ENCODE results near the gene YJEFN3. TPM values are rescaled to one million over a fixed set of nuclear protein-coding genes. Genes with fewer than 3 reads are reported as not detected.

YJEFN3 gene
- polyA plus RNA-seq, 1 donor (not counting 4 experiments of a cell fraction or from before 2014, with no cell fraction given) = 1.2 TPM

DNA sequence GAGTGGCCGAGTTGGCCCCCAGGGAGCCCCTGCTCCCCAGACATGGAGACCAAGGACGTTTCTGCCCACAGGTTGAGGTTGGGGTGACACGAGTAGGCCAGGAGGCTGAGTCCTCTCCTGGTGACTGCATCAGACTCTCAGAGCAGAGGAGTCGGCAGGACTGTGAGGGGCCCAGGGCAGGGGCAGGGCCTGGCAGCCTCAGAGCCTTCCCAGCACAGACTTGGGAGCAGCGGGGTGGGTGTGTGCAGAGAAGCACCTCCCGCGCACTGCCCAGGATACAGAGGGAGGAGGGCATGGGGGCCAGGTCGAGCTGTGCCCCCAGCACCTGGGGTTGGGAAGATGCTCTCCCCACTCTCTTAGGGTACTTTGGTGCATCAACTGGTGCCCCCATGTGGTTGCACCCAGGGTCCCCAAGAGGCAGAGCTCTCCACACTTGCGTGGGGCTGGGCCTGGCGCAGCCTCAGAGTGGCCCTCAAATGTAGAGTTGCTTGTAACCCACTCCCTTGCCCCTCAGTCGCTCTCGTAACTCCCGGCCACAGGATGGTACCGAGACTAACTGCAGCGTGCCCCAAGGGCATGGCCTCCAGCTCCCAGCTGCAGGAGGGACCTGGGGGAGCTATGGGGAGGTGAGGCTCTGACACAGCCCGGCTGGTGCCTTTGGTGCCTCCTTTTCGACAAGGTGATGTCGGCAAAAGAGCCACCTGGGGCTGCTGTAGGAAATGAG lies 29.3 kb upstream of the YJEFN3 start:
- Histone ChIP-seq H3K4me1 (ENCODE audit: control insufficient read depth, extremely low read depth, insufficient read depth, low read length) (no peaks in the 10 kb centered on the region), H3K9me1 (ENCODE audit: control insufficient read depth, extremely low read depth, insufficient read depth, low read length) (no peaks in the 10 kb centered on the region), H3K79me2 (ENCODE audit: control insufficient read depth, insufficient read depth, low read length) (peaks cover 12% of the 10 kb centered on the region), H3K27ac (ENCODE audit: control insufficient read depth, insufficient read depth, low read length) (no peak overlapping the region), H3K4me2 (ENCODE audit: control insufficient read depth, extremely low read depth, insufficient read depth, low read depth, low read length) (no peak overlapping the region), H3K4me3 (ENCODE audit: control insufficient read depth in 2 of 3, extremely low read depth in 1 of 3, insufficient read depth in 2 of 3, low read depth in 1 of 3, low read length in 3 of 3) (no peak overlapping the region), H3K27me3 (ENCODE audit: control insufficient read depth, extremely low read depth, insufficient read depth, low read length) (no peaks in the 10 kb centered on the region), H3K36me3 (ENCODE audit: control insufficient read depth in 2 of 2, extremely low read depth in 1 of 2, insufficient read depth in 2 of 2, low read length in 2 of 2) (peaks cover 41 to 47% of the 10 kb centered on the region in 2 experiments), H3K9me3 (ENCODE audit: control insufficient read depth, low read depth, low read length) (no peaks in the 10 kb centered on the region), H4K20me1 (ENCODE audit: control insufficient read depth, extremely low read depth, insufficient read depth, low read length) (no peaks in the 10 kb centered on the region), H3K9ac (ENCODE audit: control insufficient read depth, extremely low read depth, insufficient read depth, low read length) (no peak overlapping the region), H2AFZ (ENCODE audit: control insufficient read depth, low read length) (no peak overlapping the region)
- TF ChIP-seq EZH2 (IDR thresholded peaks at IDR 0.05; ENCODE audit: low read length) = no peak
- TF ChIP-seq, protein P1, sequence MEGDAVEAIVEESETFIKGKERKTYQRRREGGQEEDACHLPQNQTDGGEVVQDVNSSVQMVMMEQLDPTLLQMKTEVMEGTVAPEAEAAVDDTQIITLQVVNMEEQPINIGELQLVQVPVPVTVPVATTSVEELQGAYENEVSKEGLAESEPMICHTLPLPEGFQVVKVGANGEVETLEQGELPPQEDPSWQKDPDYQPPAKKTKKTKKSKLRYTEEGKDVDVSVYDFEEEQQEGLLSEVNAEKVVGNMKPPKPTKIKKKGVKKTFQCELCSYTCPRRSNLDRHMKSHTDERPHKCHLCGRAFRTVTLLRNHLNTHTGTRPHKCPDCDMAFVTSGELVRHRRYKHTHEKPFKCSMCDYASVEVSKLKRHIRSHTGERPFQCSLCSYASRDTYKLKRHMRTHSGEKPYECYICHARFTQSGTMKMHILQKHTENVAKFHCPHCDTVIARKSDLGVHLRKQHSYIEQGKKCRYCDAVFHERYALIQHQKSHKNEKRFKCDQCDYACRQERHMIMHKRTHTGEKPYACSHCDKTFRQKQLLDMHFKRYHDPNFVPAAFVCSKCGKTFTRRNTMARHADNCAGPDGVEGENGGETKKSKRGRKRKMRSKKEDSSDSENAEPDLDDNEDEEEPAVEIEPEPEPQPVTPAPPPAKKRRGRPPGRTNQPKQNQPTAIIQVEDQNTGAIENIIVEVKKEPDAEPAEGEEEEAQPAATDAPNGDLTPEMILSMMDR (optimal IDR thresholded peaks at IDR 0.05 in 1 of 3, IDR thresholded peaks at IDR 0.05 in 1 of 3, conservative IDR thresholded peaks at IDR 0.05 in 1 of 3; ENCODE audit: extremely low read depth in 1 of 3, insufficient read depth in 2 of 3, low read length in 3 of 3) = no peak
- FAIRE-seq = no peak
- no peak for DNase-seq (ENCODE audit: low read depth, low spot score)
- dilution Hi-C loops (cut with MboI; ENCODE audit: extremely low pct_ligation_motif_present, low sequenced_read_pairs) = no loop called here

DNA sequence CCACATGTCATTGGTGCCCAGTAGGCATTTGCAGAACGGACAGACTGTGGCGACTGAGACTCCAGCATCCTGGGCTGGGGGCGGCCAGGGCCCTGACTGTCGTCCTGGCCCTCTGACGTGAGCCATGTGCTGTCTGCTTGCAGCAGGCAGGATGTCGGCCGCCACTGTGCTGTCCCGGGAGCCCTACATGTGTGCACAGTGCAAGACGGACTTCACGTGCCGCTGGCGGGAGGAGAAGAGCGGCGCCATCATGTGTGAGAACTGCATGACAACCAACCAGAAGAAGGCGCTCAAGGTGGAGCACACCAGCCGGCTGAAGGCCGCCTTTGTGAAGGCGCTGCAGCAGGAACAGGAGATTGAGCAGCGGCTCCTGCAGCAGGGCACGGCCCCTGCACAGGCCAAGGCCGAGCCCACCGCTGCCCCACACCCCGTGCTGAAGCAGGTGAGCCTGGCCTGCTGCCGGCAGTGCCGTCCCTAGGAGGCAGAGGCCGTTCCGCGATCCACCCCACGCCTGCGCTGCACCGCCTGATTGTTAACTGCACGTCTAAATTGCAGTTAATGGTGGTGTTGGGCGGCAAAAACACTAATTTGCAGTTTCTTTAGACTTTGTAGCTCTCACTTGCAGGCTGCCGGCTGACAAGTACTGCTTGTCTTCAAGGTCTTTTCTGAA lies 27.6 kb upstream of the YJEFN3 start:
- Histone ChIP-seq H3K27ac (ENCODE audit: control insufficient read depth, insufficient read depth, low read length) (no peak overlapping the region), H3K27me3 (ENCODE audit: control insufficient read depth, extremely low read depth, insufficient read depth, low read length) (no peaks in the 10 kb centered on the region), H3K4me2 (ENCODE audit: control insufficient read depth, extremely low read depth, insufficient read depth, low read depth, low read length) (no peak overlapping the region), H3K9me3 (ENCODE audit: control insufficient read depth, low read depth, low read length) (no peaks in the 10 kb centered on the region), H3K4me3 (ENCODE audit: control insufficient read depth in 2 of 3, extremely low read depth in 1 of 3, insufficient read depth in 2 of 3, low read depth in 1 of 3, low read length in 3 of 3) (no peak overlapping the region), H3K9ac (ENCODE audit: control insufficient read depth, extremely low read depth, insufficient read depth, low read length) (no peak overlapping the region), H3K79me2 (ENCODE audit: control insufficient read depth, insufficient read depth, low read length) (peaks cover 4% of the 10 kb centered on the region), H2AFZ (ENCODE audit: control insufficient read depth, low read length) (no peak overlapping the region), H4K20me1 (ENCODE audit: control insufficient read depth, extremely low read depth, insufficient read depth, low read length) (no peaks in the 10 kb centered on the region), H3K4me1 (ENCODE audit: control insufficient read depth, extremely low read depth, insufficient read depth, low read length) (no peaks in the 10 kb centered on the region), H3K9me1 (ENCODE audit: control insufficient read depth, extremely low read depth, insufficient read depth, low read length) (no peaks in the 10 kb centered on the region), H3K36me3 (ENCODE audit: control insufficient read depth in 2 of 2, extremely low read depth in 1 of 2, insufficient read depth in 2 of 2, low read length in 2 of 2) (peaks cover 41 to 50% of the 10 kb centered on the region in 2 experiments)
- FAIRE-seq (no peak), DNase-seq (ENCODE audit: low read depth, low spot score) (no peak)
- dilution Hi-C loops (cut with MboI; ENCODE audit: extremely low pct_ligation_motif_present, low sequenced_read_pairs) = no loop called here
- TF ChIP-seq, protein P1 (optimal IDR thresholded peaks at IDR 0.05 in 1 of 3, IDR thresholded peaks at IDR 0.05 in 1 of 3, conservative IDR thresholded peaks at IDR 0.05 in 1 of 3; ENCODE audit: extremely low read depth in 1 of 3, insufficient read depth in 2 of 3, low read length in 3 of 3) = no peak
- no peak for TF ChIP-seq EZH2 (IDR thresholded peaks at IDR 0.05; ENCODE audit: low read length)
